Activated B cell treated with CpG ODN at 0.5 μM for 24 hours (primary cell): ENCODE data around the gene GRPEL1. TPM values are rescaled to one million over a fixed set of nuclear protein-coding genes. Genes with fewer than 3 reads are reported as not detected.

Source experiments
- ATAC-seq: fragments of 200-7000 bp; cut with Tn5 transposase; one replicate; pipeline ENCODE4 v1.10.0; 2021; ENCODE audit warnings: low read depth, mild to moderate bottlenecking, moderate library complexity
- CTCF ChIA-PET: fragments of 350-600 bp; sonication (Branson Sonifier 250); formaldehyde crosslinking; loops from one replicate; lab custom pipeline; 2021; ENCODE audit warnings: antibody characterized with exemption; lab: Charles Lee
- POLR2A ChIA-PET: fragments of 350-600 bp; sonication (Branson Sonifier 250); formaldehyde crosslinking; loops from one replicate; lab custom pipeline; 2021; ENCODE audit warnings: antibody characterized with exemption; lab: Charles Lee
- DNase-seq: peaks from one replicate; pipeline ENCODE4 v3.0.0; 2022
- H3K27ac Mint-ChIP-seq: one replicate; pipeline ENCODE4 v1.8.0; 2020; ENCODE audit warnings: mixed read lengths
- H3K27me3 Mint-ChIP-seq: one replicate; pipeline ENCODE4 v1.8.0; 2021; ENCODE audit warnings: mixed read lengths
- H3K36me3 Mint-ChIP-seq: one replicate; pipeline ENCODE4 v1.8.0; 2021; ENCODE audit warnings: low read depth, mixed read lengths
- H3K4me1 Mint-ChIP-seq: one replicate; pipeline ENCODE4 v1.8.0; 2021; ENCODE audit warnings: mixed read lengths
- H3K4me3 Mint-ChIP-seq: one replicate; pipeline ENCODE4 v1.8.0; 2020; ENCODE audit warnings: mild to moderate bottlenecking, mixed read lengths
- H3K9me3 Mint-ChIP-seq: one replicate; pipeline ENCODE4 v1.8.0; 2020; ENCODE audit warnings: mixed read lengths
- intact Hi-C: fragments of 100-400 bp; cut with micrococcal nuclease; formaldehyde crosslinking; loops from one replicate; pipeline ENCODE4 v1.15.1; 2024
- total RNA-seq: library from RNA; stranded (reverse); gene quantifications from 2 replicates; pipeline ENCODE4 v1.2.3, GENCODE V29; 2022
- TF ChIP-seq, protein P1 (sequence below): fragments of 200-600 bp; IDR thresholded peaks from one replicate; pipeline ENCODE4 v1.8.0; 2022; ENCODE audit warnings: antibody characterized with exemption, mild to moderate bottlenecking

Gene GRPEL1
- total RNA-seq, 1 donor from 2014 or later, result 31.8 TPM

- H3K4me1 Mint-ChIP-seq, result peaks cover 2% of the 10 kb centered on the region
- intact Hi-C loops, result no loop called here
- ATAC-seq, result no peak
- TF ChIP-seq, protein P1, sequence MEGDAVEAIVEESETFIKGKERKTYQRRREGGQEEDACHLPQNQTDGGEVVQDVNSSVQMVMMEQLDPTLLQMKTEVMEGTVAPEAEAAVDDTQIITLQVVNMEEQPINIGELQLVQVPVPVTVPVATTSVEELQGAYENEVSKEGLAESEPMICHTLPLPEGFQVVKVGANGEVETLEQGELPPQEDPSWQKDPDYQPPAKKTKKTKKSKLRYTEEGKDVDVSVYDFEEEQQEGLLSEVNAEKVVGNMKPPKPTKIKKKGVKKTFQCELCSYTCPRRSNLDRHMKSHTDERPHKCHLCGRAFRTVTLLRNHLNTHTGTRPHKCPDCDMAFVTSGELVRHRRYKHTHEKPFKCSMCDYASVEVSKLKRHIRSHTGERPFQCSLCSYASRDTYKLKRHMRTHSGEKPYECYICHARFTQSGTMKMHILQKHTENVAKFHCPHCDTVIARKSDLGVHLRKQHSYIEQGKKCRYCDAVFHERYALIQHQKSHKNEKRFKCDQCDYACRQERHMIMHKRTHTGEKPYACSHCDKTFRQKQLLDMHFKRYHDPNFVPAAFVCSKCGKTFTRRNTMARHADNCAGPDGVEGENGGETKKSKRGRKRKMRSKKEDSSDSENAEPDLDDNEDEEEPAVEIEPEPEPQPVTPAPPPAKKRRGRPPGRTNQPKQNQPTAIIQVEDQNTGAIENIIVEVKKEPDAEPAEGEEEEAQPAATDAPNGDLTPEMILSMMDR, result no peak
- no peaks in the 10 kb centered on the region for H3K27me3 Mint-ChIP-seq
- no peaks in the 10 kb centered on the region for H3K9me3 Mint-ChIP-seq
- H3K4me3 Mint-ChIP-seq, result no peak overlapping the region
- H3K36me3 Mint-ChIP-seq, result peaks cover 50% of the 10 kb centered on the region
- no peak for DNase-seq
- H3K27ac Mint-ChIP-seq, result no peak overlapping the region
- POLR2A ChIA-PET, result no interaction called here
- CTCF ChIA-PET, result no interaction called here
Observed at GRCh38 chr4:7031558-7032449, 36.1 kb downstream of the GRPEL1 start.

DNA sequence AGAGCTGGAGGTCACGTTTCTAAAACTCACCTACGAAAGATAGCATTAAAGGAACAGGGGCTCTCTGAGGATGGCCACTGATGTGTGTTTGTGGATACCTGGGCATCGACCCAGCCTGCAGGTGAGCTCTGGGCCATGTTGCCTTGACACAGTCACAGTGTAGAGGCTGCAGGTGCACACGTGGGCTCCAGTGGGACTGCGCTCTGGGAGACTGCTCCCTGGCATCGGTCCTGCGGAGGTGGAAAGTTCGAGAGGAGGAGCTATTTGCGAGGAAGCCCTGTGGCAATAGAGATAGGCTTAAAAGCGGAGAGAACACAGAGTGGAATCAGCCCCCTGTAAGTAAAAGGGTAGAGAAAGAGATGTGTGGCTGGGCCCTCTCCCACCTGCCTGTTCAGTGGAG is 37.0 kb downstream of the GRPEL1 start:
- Mint-ChIP-seq H3K27me3 (no peaks in the 10 kb centered on the region), H3K9me3 (no peaks in the 10 kb centered on the region), H3K4me1 (peaks cover 2% of the 10 kb centered on the region), H3K36me3 (peaks cover 60% of the 10 kb centered on the region), H3K4me3 (no peak overlapping the region), H3K27ac (no peak overlapping the region)
- intact Hi-C loops, result no loop called here
- TF ChIP-seq, protein P1, result no peak
- no peak for DNase-seq
- POLR2A ChIA-PET, result no interaction called here
- CTCF ChIA-PET, result no interaction called here
- no peak for ATAC-seq

DNA sequence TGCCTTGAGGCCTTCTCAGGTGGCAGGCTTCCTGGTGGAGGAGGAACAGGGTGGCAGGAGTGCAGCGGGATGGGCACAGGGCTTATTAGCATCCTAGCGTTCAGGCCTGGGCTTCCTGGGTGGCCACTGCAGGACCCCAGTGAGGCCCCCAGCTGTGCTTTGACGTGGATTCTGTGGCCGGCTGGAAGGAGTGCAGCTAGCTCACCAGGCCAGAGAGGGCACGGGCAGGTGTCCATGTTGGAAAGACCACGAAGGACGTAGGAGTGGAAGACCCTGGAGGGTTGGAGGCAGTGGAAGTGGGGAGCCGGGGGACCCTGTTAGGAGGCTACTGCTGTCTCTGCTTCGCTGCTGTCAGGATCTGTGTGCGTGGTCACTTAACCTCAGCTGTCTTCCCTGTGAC is 37.9 kb downstream of the GRPEL1 start:
- Mint-ChIP-seq H3K27ac (no peak overlapping the region), H3K4me1 (peaks cover 2% of the 10 kb centered on the region), H3K9me3 (no peaks in the 10 kb centered on the region), H3K4me3 (no peak overlapping the region), H3K36me3 (peaks cover 66% of the 10 kb centered on the region), H3K27me3 (no peaks in the 10 kb centered on the region)
- intact Hi-C loops, result no loop called here
- ATAC-seq (no peak), DNase-seq (no peak)
- ChIA-PET POLR2A (no interaction called here), CTCF (no interaction called here)
- TF ChIP-seq, protein P1, result no peak

DNA sequence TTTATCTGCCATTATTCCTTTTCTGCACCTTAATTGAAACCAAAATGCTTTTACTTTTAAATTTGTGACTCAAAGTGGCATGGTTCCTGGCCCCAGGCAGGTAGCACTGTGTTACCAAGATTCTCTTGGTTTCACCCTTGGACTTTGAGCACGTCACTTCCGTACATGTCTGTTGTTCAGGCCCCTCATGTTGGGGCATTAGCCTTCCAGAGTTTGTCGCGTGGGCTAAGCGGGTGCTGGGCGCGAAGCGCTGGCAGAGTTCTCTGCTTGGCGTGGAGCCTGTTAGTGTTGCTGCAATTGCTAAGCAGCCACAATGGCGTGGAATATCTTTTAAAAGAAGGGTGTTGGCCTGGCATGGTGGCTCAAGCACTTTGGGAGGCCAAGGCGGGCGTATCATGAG is 38.7 kb downstream of the GRPEL1 start:
- ATAC-seq (no peak), DNase-seq (no peak)
- POLR2A ChIA-PET, result no interaction called here
- Mint-ChIP-seq H3K36me3 (peaks cover 73% of the 10 kb centered on the region), H3K27ac (no peak overlapping the region), H3K4me1 (peaks cover 2% of the 10 kb centered on the region), H3K27me3 (no peaks in the 10 kb centered on the region), H3K4me3 (no peak overlapping the region), H3K9me3 (no peaks in the 10 kb centered on the region)
- TF ChIP-seq, protein P1, result no peak
- CTCF ChIA-PET, result no interaction called here
- intact Hi-C loops, result no loop called here

GRCh38 chr4:7027913-7028312 is 40.0 kb downstream of the GRPEL1 start:
- TF ChIP-seq, protein P1, result no peak
- Mint-ChIP-seq H3K4me1 (peaks cover 2% of the 10 kb centered on the region), H3K27ac (no peak overlapping the region), H3K27me3 (no peaks in the 10 kb centered on the region), H3K9me3 (no peaks in the 10 kb centered on the region), H3K4me3 (no peak overlapping the region), H3K36me3 (peaks cover 86% of the 10 kb centered on the region)
- DNase-seq, result no peak
- no peak for ATAC-seq
- intact Hi-C loops, result no loop called here
- ChIA-PET POLR2A (no interaction called here), CTCF (no interaction called here)
